ENCODE measurements around the gene SPTBN4.
"Not testable (repeated sequence)": the region's sequence is repeated elsewhere in the genome, so short reads cannot be mapped to it uniquely, and the experiment has no call there.

The SPTBN4 gene

DNA sequence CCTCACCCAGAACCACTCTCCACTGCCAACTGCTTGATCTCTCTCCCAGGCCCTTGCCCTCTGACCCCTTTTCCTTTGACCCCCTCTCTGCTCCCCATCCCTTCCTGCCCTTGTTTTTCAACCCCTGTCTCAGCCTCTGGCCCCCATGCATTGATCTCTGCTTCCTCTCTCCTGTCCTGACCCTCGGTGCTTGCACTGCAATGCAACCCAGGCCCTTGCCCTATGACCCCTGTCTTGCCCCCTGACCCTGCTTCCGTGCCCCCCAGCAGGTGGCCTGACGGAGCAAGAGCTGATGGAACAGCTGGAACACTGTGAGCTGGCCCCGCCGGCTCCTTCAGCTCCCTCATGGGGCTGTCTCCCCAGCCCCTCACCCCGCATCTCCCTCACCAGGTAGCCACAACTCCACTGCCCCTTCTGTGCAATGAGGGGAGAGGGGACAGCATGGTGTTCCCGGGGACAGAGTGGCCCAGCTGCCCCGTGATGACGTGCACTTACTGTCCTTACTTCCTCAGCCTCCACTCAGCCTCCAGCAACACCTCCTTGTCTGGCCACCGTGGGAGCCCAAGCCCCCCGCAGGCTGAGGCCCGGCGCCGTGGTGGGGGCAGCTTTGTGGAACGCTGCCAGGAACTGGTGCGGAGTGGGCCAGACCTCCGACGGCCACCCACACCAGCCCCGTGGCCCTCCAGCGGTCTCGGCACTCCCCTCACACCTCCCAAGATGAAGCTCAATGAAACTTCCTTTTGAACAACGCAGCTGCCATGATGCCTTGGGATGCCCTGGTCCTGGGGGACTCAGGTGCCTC lies 123.9 kb downstream of the SPTBN4 start:
- FAIRE-seq, result no peak

DNA sequence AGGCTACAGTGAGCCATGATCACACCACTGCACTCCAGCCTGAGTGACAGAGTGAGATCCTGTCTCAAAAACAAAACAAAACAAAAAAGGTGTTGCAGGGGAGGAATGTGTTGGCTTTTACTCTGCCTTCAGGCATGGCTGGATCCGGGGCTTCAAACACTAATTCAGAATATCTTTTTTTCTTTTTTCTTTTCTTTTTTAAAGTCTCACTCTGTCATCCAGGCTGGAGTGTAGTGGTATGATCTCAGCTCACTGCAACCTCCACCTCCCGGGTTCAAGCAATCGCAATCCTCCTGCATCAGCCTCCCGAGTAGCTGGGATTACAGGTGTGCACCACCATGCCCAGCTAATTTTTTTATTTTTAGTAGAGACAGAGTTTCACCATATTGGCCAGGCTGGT lies 124.9 kb downstream of the SPTBN4 start:
- FAIRE-seq, result not testable (repeated sequence)

DNA sequence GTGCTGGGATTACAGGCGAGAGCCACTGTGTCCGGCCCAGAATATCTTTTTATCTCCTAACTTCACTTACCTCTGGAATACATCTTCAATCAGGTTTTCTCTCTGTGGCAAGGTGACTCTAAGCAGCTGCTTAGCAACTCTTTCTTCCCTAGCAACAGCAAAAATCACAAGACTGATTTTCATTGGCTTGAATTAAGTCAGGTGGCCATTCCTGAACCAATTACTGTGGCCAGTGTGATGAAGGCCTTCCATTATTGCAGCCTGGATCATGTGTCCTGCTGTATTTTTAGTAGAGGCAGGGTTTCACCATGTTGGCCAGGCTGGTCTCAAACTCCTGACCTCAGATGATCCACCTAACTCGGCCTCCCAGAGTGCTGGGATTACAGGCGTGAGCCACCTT lies 125.4 kb downstream of the SPTBN4 start:
- peak; percentile 85 for FAIRE-seq

DNA sequence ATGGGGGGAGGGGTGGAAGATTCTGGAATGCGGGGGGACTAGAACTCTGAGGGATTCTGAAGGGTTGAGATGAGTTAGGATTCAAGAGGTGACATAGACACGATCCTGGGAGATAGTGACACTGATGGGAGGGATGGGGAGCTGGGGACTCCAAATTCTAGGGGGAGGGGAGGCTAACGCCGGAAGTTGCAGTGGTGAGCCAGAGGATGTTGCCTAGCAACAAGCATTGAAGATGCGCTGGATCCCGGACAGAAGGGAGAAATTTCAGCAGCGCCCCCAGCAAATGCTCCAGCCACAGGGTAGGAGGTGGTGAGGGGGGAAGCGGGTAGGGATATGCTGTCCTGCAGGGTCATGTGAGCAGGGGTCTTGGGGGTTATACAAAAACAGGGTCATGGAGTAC lies 127.5 kb downstream of the SPTBN4 start:
- no peak for FAIRE-seq

GRCh38 chr19:40594657-40595091 lies 127.9 kb downstream of the SPTBN4 start:
- no peak for FAIRE-seq

GRCh38 chr19:40596608-40597328 lies 130.0 kb downstream of the SPTBN4 start:
- FAIRE-seq, result no peak

GRCh38 chr19:40597329-40597838 lies 130.6 kb downstream of the SPTBN4 start:
- FAIRE-seq, result no peak

GRCh38 chr19:40598121-40598917 lies 131.5 kb downstream of the SPTBN4 start:
- peak; percentile 70 for FAIRE-seq

GRCh38 chr19:40598918-40599307 lies 132.1 kb downstream of the SPTBN4 start:
- FAIRE-seq, result no peak

DNA sequence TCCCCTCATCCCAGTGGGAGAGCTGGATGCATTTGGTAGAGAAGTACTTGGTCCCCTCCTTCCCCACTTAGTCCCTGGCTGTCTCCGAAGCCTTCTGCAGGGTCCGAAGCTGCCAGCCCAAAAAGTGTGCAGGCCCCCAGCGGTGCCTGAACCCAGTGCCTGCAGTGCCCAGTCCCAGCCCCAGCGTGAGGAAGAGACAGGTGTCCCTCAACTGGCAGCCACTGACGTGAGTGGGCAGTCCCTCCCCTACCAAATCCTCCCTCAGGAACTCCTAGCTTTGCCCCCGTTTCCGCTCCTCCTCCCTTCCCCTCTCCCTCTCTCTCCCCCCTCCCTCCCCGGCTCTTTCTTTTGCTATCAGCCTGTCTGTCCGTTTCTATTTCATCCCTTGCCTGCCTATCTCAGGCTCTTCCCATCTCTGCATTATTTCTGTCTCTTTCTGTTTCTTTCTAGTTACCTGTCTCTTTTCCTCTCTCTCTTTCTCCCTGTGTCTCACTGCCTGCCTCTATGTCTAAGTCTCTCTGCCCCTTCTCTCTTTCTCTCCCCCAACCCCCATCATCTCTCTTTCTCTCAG lies 132.6 kb downstream of the SPTBN4 start:
- FAIRE-seq, result no peak

GRCh38 chr19:40599902-40600569 lies 133.2 kb downstream of the SPTBN4 start:
- FAIRE-seq, result no peak

- FAIRE-seq, result no peak
These were observed 133.9 kb downstream of the SPTBN4 start for GRCh38 chr19:40600570-40601133.

- FAIRE-seq, result no peak
These were observed 134.6 kb downstream of the SPTBN4 start, which contains the start of gene LTBP4 for GRCh38 chr19:40601134-40601974. Gene LTBP4, plus strand, starts transcription at chr19:40601369. Its CDS starts 19 bp downstream, at chr19:40601388.

DNA sequence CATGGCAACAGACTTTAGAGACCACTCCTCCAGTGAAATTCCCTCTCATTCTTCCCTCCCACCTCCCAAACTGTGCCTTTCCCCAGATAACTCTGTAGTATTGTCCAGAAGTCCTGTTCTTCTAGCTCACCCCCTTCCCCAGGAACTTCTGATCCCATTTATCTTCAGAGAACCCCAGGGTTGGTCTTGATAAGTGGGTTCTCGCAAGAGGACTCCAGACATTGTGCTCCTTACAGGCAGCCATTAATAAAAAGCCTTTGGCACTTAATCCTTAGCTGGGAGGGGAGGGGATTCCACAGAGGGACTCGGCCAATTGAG lies 136.2 kb downstream of the SPTBN4 start:
- FAIRE-seq, result no peak

DNA sequence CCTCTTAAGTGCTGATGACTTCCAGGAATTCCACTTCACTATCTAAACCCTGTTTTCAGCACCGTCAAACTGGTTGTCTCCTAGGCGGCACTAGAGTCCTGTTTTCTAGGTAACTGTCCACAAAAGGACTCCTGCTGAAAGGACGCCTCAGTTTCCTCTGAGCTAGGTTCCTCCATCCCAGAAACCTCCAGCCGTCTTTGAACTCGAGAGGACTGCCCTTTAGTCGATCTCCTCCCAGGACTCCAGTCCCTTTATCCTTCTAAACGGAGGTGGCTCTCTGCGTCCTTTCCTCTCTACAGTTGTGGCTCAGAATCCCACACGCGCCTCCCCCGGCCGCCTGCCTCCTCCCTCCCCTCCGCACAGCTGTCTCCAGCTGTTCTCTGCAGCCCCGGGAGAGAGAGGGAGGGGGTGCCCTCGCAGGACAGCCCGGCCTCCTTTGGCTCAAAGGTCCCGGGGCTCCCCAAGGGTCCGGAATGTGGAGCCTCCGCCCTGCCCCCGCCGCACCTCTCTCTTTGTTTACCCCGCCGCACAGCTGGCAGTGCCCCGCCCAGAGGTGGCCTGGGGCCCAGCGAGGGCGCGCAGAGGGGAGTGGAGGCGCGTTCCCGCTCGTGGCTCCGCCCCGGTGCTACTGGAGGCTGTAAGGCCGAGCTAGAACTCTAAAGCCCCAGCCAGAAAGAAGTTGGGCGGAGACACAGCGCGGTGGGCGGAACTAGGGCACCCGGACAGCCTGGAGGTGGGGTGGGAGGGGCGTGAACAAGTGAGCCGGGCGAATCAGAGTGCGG lies 136.8 kb downstream of the SPTBN4 start:
- FAIRE-seq, result no peak

DNA sequence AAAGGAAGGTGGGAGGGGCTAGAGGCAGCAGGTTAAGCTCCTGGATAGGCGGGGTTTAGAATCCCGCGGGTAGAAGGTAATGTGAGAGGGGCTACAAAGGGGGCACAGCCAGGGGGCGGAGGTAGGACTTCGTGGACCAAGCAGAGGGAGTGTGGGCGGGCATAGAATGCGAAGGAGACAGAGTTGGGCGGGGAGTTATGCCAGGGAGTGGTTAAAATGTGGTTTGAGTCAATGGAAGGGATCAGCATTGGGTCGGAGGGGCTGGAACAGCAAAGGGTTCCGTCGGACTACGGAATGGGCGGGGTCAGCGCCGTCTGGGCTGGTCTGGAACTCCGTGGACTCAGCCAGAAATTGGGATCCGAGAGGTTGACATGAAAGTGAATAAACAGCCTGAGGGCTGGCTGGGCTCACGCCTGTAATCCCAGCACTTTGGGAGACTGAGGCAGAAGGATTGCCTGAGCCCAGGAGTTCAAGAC lies 137.4 kb downstream of the SPTBN4 start:
- no peak for FAIRE-seq

DNA sequence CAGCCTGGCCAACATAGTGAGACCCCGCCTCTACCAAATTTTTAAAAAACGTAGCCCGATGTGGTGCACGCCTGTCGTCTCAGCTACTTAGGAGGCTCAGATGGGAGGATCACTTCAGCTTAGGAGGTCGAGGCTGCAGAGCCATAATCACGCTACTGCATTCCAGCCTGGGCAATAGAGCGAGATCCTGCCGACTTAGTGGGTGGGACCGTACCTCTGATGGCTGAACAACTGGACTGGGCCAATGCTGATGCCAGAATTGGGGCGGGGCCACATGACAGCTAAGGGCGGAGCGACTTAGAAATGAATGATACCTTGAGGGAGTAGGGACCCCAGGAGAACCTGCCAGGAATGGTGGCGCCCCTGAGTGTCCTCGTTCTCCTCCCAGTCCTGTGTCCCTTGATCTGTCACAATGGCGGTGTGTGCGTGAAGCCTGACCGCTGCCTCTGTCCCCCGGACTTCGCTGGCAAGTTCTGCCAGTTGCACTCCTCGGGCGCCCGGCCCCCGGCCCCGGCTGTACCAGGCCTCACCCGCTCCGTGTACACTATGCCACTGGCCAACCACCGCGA lies 137.9 kb downstream of the SPTBN4 start:
- FAIRE-seq, result no peak

DNA sequence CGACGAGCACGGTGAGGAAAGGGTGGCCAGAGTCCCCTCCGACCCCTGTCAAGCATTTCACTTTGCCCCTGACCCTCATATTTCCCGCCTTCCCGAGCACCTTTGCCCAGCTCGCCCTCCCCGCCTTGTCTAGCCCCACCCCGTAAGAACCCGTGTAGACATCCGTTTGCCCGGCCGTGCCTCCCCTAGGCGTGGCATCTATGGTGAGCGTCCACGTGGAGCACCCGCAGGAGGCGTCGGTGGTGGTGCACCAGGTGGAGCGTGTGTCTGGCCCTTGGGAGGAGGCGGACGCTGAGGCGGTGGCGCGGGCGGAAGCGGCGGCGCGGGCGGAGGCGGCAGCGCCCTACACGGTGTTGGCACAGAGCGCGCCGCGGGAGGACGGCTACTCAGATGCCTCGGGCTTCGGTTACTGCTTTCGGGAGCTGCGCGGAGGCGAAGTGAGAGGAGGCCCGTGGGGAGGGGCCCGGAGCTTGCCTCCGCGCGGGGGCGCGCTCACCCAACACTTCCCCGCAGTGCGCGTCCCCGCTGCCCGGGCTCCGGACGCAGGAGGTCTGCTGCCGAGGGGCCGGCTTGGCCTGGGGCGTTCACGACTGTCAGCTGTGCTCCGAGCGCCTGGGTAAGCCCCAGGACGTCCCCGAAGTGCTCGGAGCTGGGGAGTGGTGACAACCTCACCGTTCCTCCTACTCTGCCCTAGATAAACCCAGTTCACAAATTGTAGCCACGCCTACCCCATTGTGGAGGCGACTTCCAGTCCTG lies 138.6 kb downstream of the SPTBN4 start:
- no peak for FAIRE-seq

Data from TTC549 (cell line).